Smooth muscle cell (in vitro differentiated cells): Measurements from ENCODE around the gene SMARCC2. TPM values are rescaled to one million over a fixed set of nuclear protein-coding genes. Genes with fewer than 3 reads are reported as not detected.

Experiments
- DNase-seq: peaks from one replicate; lab custom pipeline; 2025; ENCODE audit not compliant: unreplicated experiment; lab: John Stamatoyannopoulos, UW
- H2AFZ ChIP-seq: fragments of 200-600 bp; sonication (generic); 2 replicates; pipeline ENCODE4 v1.6.0; 2016; ENCODE audit warnings: antibody characterized with exemption, low read depth, mild to moderate bottlenecking
- H3F3A ChIP-seq: fragments of 200-600 bp; sonication (generic); 2 replicates; pipeline ENCODE4 v1.6.0; 2017; ENCODE audit warnings: antibody characterized with exemption, low read depth
- H3K27ac ChIP-seq: fragments of 200-600 bp; sonication (generic); 2 replicates; pipeline ENCODE4 v1.5.1; 2016; ENCODE audit warnings: low read depth, mild to moderate bottlenecking
- H3K27me3 ChIP-seq: fragments of 200-600 bp; sonication (generic); 2 replicates; pipeline ENCODE4 v1.6.1; 2016; ENCODE audit warnings: low read depth, mild to moderate bottlenecking
- H3K36me3 ChIP-seq: fragments of 200-600 bp; sonication (generic); 2 replicates; pipeline ENCODE4 v1.5.1; 2016; ENCODE audit warnings: low read depth
- H3K4me1 ChIP-seq: fragments of 200-600 bp; sonication (generic); 2 replicates; pipeline ENCODE4 v1.5.1; 2016; ENCODE audit warnings: low read depth
- H3K4me2 ChIP-seq: fragments of 200-600 bp; sonication (generic); 2 replicates; pipeline ENCODE4 v1.6.0; 2016; ENCODE audit warnings: mild to moderate bottlenecking
- H3K4me3 ChIP-seq: fragments of 200-600 bp; sonication (generic); 2 replicates; pipeline ENCODE4 v1.5.1; 2016; ENCODE audit warnings: mild to moderate bottlenecking
- H3K79me2 ChIP-seq: fragments of 200-600 bp; sonication (generic); 2 replicates; pipeline ENCODE4 v1.6.0; 2016; ENCODE audit warnings: low read depth, mild to moderate bottlenecking
- H3K9ac ChIP-seq: fragments of 200-600 bp; sonication (generic); 2 replicates; pipeline ENCODE4 v1.6.0; 2016; ENCODE audit warnings: low read depth
- H3K9me3 ChIP-seq: fragments of 200-600 bp; sonication (generic); replicated peaks from 2 replicates; pipeline ENCODE4 v1.5.1; 2016; ENCODE audit warnings: low read depth
- H4K20me1 ChIP-seq: fragments of 200-600 bp; sonication (generic); 2 replicates; pipeline ENCODE4 v1.6.0; 2016; ENCODE audit warnings: low read depth
- CTCF ChIP-seq: fragments of 200-600 bp; sonication (generic); IDR thresholded peaks from 2 replicates; pipeline ENCODE4 v1.5.1; 2017; ENCODE audit warnings: borderline replicate concordance, mild to moderate bottlenecking, antibody characterized with exemption; ENCODE audit not compliant: insufficient read depth, poor library complexity, severe bottlenecking
- whole genome bisulfite sequencing: methylation state at CpG from one replicate; pipeline ENCODE4 v1.1.7; 2016; ENCODE audit warnings: low lambda C conversion rate; 5-methylcytosine and 5-hydroxymethylcytosine counted together
- polyA plus RNA-seq: library from polyadenylated mRNA; unstranded; fragments of >200 nt; fragmentation: Nextera tagmentation; extraction: Ambion mirVana; gene quantifications from 2 replicates; pipeline ENCODE4 v1.2.1, GENCODE V29; 2016
- total RNA-seq: library from RNA; depleted of rRNA; stranded (reverse); fragments of >200 nt; gene quantifications from 2 replicates; pipeline ENCODE4 v1.2.3, GENCODE V29; 2014

The SMARCC2 gene
- total and polyA plus RNA-seq, 2 experiments from 2014 or later = 32.2 to 43.8 TPM

GRCh38 chr12:56121204-56121870, 67.9 kb downstream of the SMARCC2 start:
- peaks cover 13% of the 10 kb centered on the region for H3K4me1 ChIP-seq
- H3K27me3 ChIP-seq = no peaks in the 10 kb centered on the region
- peaks cover 10% of the 10 kb centered on the region for H4K20me1 ChIP-seq
- H3K9ac ChIP-seq = no peak overlapping the region
- no peak for TF ChIP-seq CTCF
- H3K79me2 ChIP-seq = peaks cover 8% of the 10 kb centered on the region
- WGBS = 98% methylated on average over 11 of the region's 11 CpGs
- H3K9me3 ChIP-seq = no peaks in the 10 kb centered on the region
- no peaks in the 10 kb centered on the region for H3K36me3 ChIP-seq
- no peak overlapping the region for H3K4me3 ChIP-seq
- peaks cover 6% of the 10 kb centered on the region for H3F3A ChIP-seq
- H3K4me2 ChIP-seq = no peak overlapping the region
- no peak overlapping the region for H2AFZ ChIP-seq
- no peak for DNase-seq
- H3K27ac ChIP-seq = no peak overlapping the region

DNA sequence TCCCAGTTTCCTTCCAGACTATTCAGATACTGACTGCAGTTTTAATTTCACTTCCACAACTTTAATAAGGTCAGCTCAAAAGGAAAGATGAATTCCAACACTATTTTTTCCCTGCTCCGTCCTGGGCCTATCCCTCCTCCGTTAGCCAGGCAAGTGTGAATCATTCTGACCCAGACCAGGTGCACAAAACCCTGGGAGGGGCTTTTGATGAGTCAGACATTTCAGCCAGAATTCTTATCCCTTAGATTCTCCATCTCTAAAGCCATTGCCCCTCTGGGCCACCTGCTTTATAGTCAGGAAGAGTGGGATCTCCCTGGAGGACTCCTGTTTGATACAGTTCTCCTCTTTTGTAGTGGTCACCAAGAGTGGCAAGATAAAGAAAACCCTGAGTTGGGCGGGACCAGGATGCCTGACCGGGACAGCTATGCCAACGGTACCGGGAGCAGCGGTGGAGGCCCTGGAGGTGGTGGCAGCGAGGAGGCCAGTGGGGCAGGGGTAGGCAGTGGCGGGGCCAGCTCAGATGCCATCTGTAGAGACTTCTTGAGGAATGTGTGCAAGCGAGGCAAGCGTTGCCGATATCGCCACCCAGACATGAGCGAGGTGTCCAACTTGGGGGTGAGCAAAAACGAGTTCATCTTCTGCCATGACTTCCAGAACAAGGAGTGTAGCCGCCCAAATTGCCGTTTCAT, 69.0 kb downstream of the SMARCC2 start:
- Histone ChIP-seq H3K27ac (peak overlapping the region; percentile 95), H3K9ac (no peak overlapping the region), H2AFZ (no peak overlapping the region), H3K9me3 (no peaks in the 10 kb centered on the region), H3K4me2 (peak overlapping the region; percentile 16), H3K36me3 (no peaks in the 10 kb centered on the region), H4K20me1 (peaks cover 10% of the 10 kb centered on the region), H3K27me3 (no peaks in the 10 kb centered on the region), H3K79me2 (peaks cover 8% of the 10 kb centered on the region), H3K4me1 (peaks cover 12% of the 10 kb centered on the region), H3K4me3 (no peak overlapping the region), H3F3A (peaks cover 5% of the 10 kb centered on the region)
- no peak for TF ChIP-seq CTCF
- WGBS = 92% methylated on average over 17 of the region's 17 CpGs
- no peak for DNase-seq

GRCh38 chr12:56119361-56119796, 69.9 kb downstream of the SMARCC2 start:
- 0% methylated on average over 2 of the region's 2 CpGs for WGBS
- Histone ChIP-seq H3K9me3 (no peaks in the 10 kb centered on the region), H3K4me2 (peak overlapping the region; percentile 96), H3F3A (peaks cover 7% of the 10 kb centered on the region), H3K27ac (peak overlapping the region; percentile 95), H3K79me2 (peaks cover 8% of the 10 kb centered on the region), H3K9ac (no peak overlapping the region), H3K36me3 (no peaks in the 10 kb centered on the region), H4K20me1 (peaks cover 10% of the 10 kb centered on the region), H3K4me3 (peak overlapping the region; percentile 74), H3K27me3 (no peaks in the 10 kb centered on the region), H3K4me1 (peaks cover 12% of the 10 kb centered on the region), H2AFZ (no peak overlapping the region)
- TF ChIP-seq CTCF = peak; percentile 69
- peak; percentile 14 for DNase-seq
